PFSK-1 (cell line): Measurements from ENCODE around the gene HBB.

ENCODE experiments used
- POLR2AphosphoS5 ChIP-seq: IDR thresholded peaks from 2 replicates; pipeline ENCODE4 v1.6.1; 2012; ENCODE audit warnings: low read depth, mild to moderate bottlenecking, control low read depth, low read length, moderate library complexity
- SIN3A ChIP-seq: IDR thresholded peaks from 2 replicates; pipeline ENCODE4 v1.6.1; 2012; ENCODE audit warnings: mild to moderate bottlenecking, low read length, moderate library complexity, borderline replicate concordance; ENCODE audit not compliant: insufficient read depth
- TAF1 ChIP-seq: IDR thresholded peaks from 2 replicates; pipeline ENCODE4 v1.6.1; 2012; ENCODE audit warnings: low read length, control low read depth, borderline replicate concordance; ENCODE audit not compliant: insufficient read depth
- TF ChIP-seq, protein P1 (sequence below), 2 experiments: IDR thresholded peaks; 2 replicates each; pipeline versions ENCODE4 v1.6.1 to v1.8.0; 2011 to 2012; ENCODE audit warnings: low read depth in 2 of 2, low read length in 2 of 2, control low read depth in 1 of 2, inconsistent platforms in 1 of 2, mild to moderate bottlenecking in 1 of 2, moderate library complexity in 1 of 2; ENCODE audit not compliant: insufficient read depth in 1 of 2

DNA sequence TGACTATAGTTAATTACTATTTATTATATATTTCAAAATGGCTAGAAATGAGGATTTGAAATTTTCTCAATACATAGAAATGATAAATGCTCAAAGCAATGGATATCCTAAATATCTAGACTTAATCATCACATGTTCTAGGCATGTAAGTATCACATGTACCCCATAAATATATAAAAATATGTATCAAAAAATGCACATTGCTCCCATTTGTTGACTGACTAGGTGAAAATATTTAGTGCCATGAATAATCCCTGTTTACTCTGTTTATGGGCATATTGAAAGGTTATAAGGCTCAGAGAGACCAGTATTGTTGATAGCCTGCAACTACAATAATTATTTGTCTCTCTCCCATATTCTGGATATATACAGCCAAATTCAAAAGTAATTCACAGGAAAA lies 39.7 kb upstream of the HBB start:
- TF ChIP-seq POLR2AphosphoS5 (no peak), SIN3A (no peak), TAF1 (no peak)
- TF ChIP-seq, protein P1, sequence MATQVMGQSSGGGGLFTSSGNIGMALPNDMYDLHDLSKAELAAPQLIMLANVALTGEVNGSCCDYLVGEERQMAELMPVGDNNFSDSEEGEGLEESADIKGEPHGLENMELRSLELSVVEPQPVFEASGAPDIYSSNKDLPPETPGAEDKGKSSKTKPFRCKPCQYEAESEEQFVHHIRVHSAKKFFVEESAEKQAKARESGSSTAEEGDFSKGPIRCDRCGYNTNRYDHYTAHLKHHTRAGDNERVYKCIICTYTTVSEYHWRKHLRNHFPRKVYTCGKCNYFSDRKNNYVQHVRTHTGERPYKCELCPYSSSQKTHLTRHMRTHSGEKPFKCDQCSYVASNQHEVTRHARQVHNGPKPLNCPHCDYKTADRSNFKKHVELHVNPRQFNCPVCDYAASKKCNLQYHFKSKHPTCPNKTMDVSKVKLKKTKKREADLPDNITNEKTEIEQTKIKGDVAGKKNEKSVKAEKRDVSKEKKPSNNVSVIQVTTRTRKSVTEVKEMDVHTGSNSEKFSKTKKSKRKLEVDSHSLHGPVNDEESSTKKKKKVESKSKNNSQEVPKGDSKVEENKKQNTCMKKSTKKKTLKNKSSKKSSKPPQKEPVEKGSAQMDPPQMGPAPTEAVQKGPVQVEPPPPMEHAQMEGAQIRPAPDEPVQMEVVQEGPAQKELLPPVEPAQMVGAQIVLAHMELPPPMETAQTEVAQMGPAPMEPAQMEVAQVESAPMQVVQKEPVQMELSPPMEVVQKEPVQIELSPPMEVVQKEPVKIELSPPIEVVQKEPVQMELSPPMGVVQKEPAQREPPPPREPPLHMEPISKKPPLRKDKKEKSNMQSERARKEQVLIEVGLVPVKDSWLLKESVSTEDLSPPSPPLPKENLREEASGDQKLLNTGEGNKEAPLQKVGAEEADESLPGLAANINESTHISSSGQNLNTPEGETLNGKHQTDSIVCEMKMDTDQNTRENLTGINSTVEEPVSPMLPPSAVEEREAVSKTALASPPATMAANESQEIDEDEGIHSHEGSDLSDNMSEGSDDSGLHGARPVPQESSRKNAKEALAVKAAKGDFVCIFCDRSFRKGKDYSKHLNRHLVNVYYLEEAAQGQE (IDR thresholded peaks at IDR 0.05; ENCODE audit: insufficient read depth in 1 of 2, low read depth in 2 of 2, low read length in 2 of 2), result no peak
